HepG2 (cell line): Measurements from ENCODE around the gene CLDN4. TPM values are rescaled to one million over a fixed set of nuclear protein-coding genes. Genes with fewer than 3 reads are reported as not detected.

Source experiments
- AGO1 ChIP-seq: fragments of 200-400 bp; formaldehyde crosslinking; IDR thresholded peaks from 2 replicates; pipeline ENCODE4 v1.6.1; 2017; ENCODE audit warnings: mild to moderate bottlenecking, low read depth, low read length, moderate library complexity; ENCODE audit not compliant: poor library complexity, severe bottlenecking
- CENPBD1 ChIP-seq: sonication (generic); formaldehyde crosslinking; IDR thresholded peaks from 2 replicates; pipeline ENCODE4 v1.8.0; 2022; ENCODE audit warnings: missing genetic modification reagents, low read depth, mild to moderate bottlenecking, borderline replicate concordance
- CREB1 ChIP-seq, 2 experiments: fragments of 450-650 bp in 1 of 2; IDR thresholded peaks; 2 replicates each; pipeline ENCODE4 v1.6.1; 2016 to 2017; ENCODE audit warnings: control low read depth in 1 of 2, mild to moderate bottlenecking in 1 of 2, missing compliant biosample characterization in 1 of 2, missing genetic modification characterization in 1 of 2
- CREM ChIP-seq, 2 experiments: sonication (generic) in 1 of 2; formaldehyde crosslinking in 1 of 2; IDR thresholded peaks; 2 replicates each; pipeline versions ENCODE4 v1.4.0 to v1.6.1; 2016 to 2020; ENCODE audit warnings: antibody characterized with exemption in 1 of 2, mild to moderate bottlenecking in 1 of 2, missing genetic modification reagents in 1 of 2
- ELF1 ChIP-seq: sonication (generic); formaldehyde crosslinking; IDR thresholded peaks from 2 replicates; pipeline ENCODE4 v1.4.0; 2020; ENCODE audit warnings: missing genetic modification reagents
- EP300 ChIP-seq, 3 experiments: sonication (generic) in 1 of 3; formaldehyde crosslinking in 1 of 3; IDR thresholded peaks; 2 replicates each; pipeline versions ENCODE4 v1.5.1 to v1.6.1; 2011 to 2020; ENCODE audit warnings: low read depth in 2 of 3, low read length in 2 of 3, borderline replicate concordance in 1 of 3, improper control_type of control experiment in 1 of 3, mild to moderate bottlenecking in 1 of 3, missing genetic modification reagents in 1 of 3, moderate library complexity in 1 of 3
- FOXO1 ChIP-seq: sonication (generic); formaldehyde crosslinking; IDR thresholded peaks from 2 replicates; pipeline ENCODE4 v1.4.0; 2020; ENCODE audit warnings: missing genetic modification reagents
- HMGXB4 ChIP-seq, 2 experiments: sonication (generic) in 1 of 2; formaldehyde crosslinking in 1 of 2; IDR thresholded peaks; 2 replicates each; pipeline versions ENCODE4 v1.4.0 to v1.6.1; 2018 to 2020; ENCODE audit warnings: missing genetic modification reagents in 2 of 2, borderline replicate concordance in 1 of 2, low read depth in 1 of 2, mild to moderate bottlenecking in 1 of 2, missing biosample characterization in 1 of 2
- HNF4A ChIP-seq: sonication (generic); formaldehyde crosslinking; IDR thresholded peaks from 2 replicates; pipeline ENCODE4 v1.4.0; 2020; ENCODE audit warnings: missing genetic modification reagents
- KLF6 ChIP-seq: IDR thresholded peaks from 2 replicates; pipeline ENCODE4 v1.8.0; 2016; ENCODE audit warnings: missing biosample characterization, missing genetic modification reagents
- MBNL3 ChIP-seq: fragments of 250-450 bp; sonication (Bioruptor Pico); conservative IDR thresholded peaks from 2 replicates; pipeline ENCODE4 v1.8.0; 2022; ENCODE audit warnings: mild to moderate bottlenecking, inconsistent platforms
- NR2F6 ChIP-seq, 2 experiments: IDR thresholded peaks; 2 replicates each; pipeline ENCODE4 v1.6.1; 2016; ENCODE audit warnings: antibody characterized with exemption in 1 of 2, mild to moderate bottlenecking in 1 of 2
- PHF5A ChIP-seq: IDR thresholded peaks from one replicate; pipeline ENCODE4 v1.6.1; 2018; ENCODE audit warnings: low read depth, missing genetic modification reagents; ENCODE audit not compliant: unreplicated experiment
- POGZ ChIP-seq: sonication (generic); formaldehyde crosslinking; IDR thresholded peaks from 2 replicates; pipeline ENCODE4 v1.4.0; 2020; ENCODE audit warnings: mild to moderate bottlenecking, missing genetic modification reagents
- RXRB ChIP-seq: IDR thresholded peaks from 2 replicates; pipeline ENCODE4 v1.6.1; 2016; ENCODE audit warnings: borderline replicate concordance, missing genetic modification reagents, missing compliant biosample characterization
- SAP130 ChIP-seq: IDR thresholded peaks from 2 replicates; pipeline ENCODE4 v1.6.1; 2016; ENCODE audit warnings: low read depth
- SMAD1 ChIP-seq: sonication (generic); formaldehyde crosslinking; IDR thresholded peaks from 2 replicates; pipeline ENCODE4 v1.4.0; 2020; ENCODE audit warnings: missing genetic modification reagents, low read depth, mild to moderate bottlenecking, borderline replicate concordance
- TOE1 ChIP-seq: sonication (generic); formaldehyde crosslinking; IDR thresholded peaks from 2 replicates; pipeline ENCODE4 v1.4.0; 2020; ENCODE audit warnings: mild to moderate bottlenecking, missing genetic modification reagents
- ZBTB10 ChIP-seq: sonication (generic); formaldehyde crosslinking; IDR thresholded peaks from 2 replicates; pipeline ENCODE4 v1.4.0; 2020; ENCODE audit warnings: missing genetic modification reagents, borderline replicate concordance
- ZBTB8A ChIP-seq: sonication (generic); formaldehyde crosslinking; IDR thresholded peaks from 2 replicates; pipeline ENCODE4 v1.4.0; 2020; ENCODE audit warnings: mild to moderate bottlenecking, low read depth, missing genetic modification reagents, borderline replicate concordance
- ZNF24 ChIP-seq: fragments of 450-650 bp; IDR thresholded peaks from 2 replicates; pipeline ENCODE4 v1.6.1; 2017; ENCODE audit warnings: antibody characterized with exemption, mild to moderate bottlenecking
- ZNF317 ChIP-seq: sonication (generic); formaldehyde crosslinking; IDR thresholded peaks from 2 replicates; pipeline ENCODE4 v1.5.0; 2020; ENCODE audit warnings: mild to moderate bottlenecking, missing genetic modification reagents
- ZNF567 ChIP-seq: sonication (generic); formaldehyde crosslinking; IDR thresholded peaks from 2 replicates; pipeline ENCODE4 v1.8.1; 2023; ENCODE audit warnings: mild to moderate bottlenecking, missing genetic modification reagents, borderline replicate concordance
- polyA plus RNA-seq, 8 experiments: library from polyadenylated mRNA; depleted of rRNA in 3 of 8; stranded (reverse) in 7 of 8; unstranded in 1 of 8; fragments of >200 nt; fragmentation: Illumina TruSeq in 4 of 8; extraction: Trizol in 4 of 8; gene quantifications; 2 replicates each; pipeline versions ENCODE4 v1.2.1 to v1.2.3, GENCODE V29; 2011 to 2016; ENCODE audit warnings: low read depth in 4 of 8, missing spikeins in 1 of 8, mixed read lengths in 1 of 8; ENCODE audit not compliant: insufficient read depth in 1 of 8
- total RNA-seq, 5 experiments: library from RNA; depleted of rRNA; stranded (reverse); fragments of >200 nt; fragmentation: Illumina TruSeq; extraction: Trizol; gene quantifications; 2 replicates each; pipeline ENCODE4 v1.2.3, GENCODE V29; 2016; ENCODE audit warnings: low read depth in 1 of 5

The CLDN4 gene
- total and polyA plus RNA-seq, 2 of the 13 experiments (the other 11 are each of a cell fraction or from before 2014, with no cell fraction given) = 28.2 to 35.7 TPM

- TF ChIP-seq EP300 (IDR thresholded peaks at IDR 0.05; ENCODE audit: low read depth in 2 of 2, low read length in 2 of 2) (0 out of 4 replicates have a peak, but pooled peaks of 1 of the 2 experiments have one; percentile 37), EP300 (CRISPR knock-in tag; IDR thresholded peaks at IDR 0.05; ENCODE audit: borderline replicate concordance) (no peak), SMAD1 (0 out of 2 replicates have a peak, but pooled peaks have one; percentile 21), ZBTB8A (CRISPR knock-in tag) (no peak), CREB1 (IDR thresholded peaks at IDR 0.05) (no peak), CREB1 (CRISPR knock-in tag; IDR thresholded peaks at IDR 0.05) (no peak), ZNF317 (CRISPR knock-in tag) (peak; percentile 95), HNF4A (CRISPR knock-in tag) (peak; percentile 81), ZNF24 (no peak), CENPBD1 (CRISPR knock-in tag) (no peak), AGO1 (no peak), FOXO1 (CRISPR knock-in tag) (peak; percentile 50), SAP130 (CRISPR knock-in tag) (peak; percentile 37), HMGXB4 (CRISPR knock-in tag; IDR thresholded peaks at IDR 0.05; ENCODE audit: borderline replicate concordance in 1 of 2, low read depth in 1 of 2) (peak in 1 of 2 experiments; percentile 35; a peak in 1 of 4 replicates), ZNF567 (0 out of 2 replicates have a peak, but pooled peaks have one; percentile 2), ZBTB10 (CRISPR knock-in tag) (peak; percentile 41; the same call in 1 of the 2 replicates), POGZ (no peak), MBNL3 (CRISPR knock-in tag) (no peak), NR2F6 (IDR thresholded peaks at IDR 0.05) (no peak), NR2F6 (CRISPR knock-in tag; IDR thresholded peaks at IDR 0.05) (0 out of 2 replicates have a peak, but pooled peaks have one; percentile 4), TOE1 (CRISPR knock-in tag) (no peak), KLF6 (no peak), PHF5A (CRISPR knock-in tag) (peak; percentile 21), RXRB (CRISPR knock-in tag) (peak; percentile 51; the same call in 1 of the 2 replicates), CREM (IDR thresholded peaks at IDR 0.05) (peak; percentile 45; the same call in 1 of the 2 replicates), CREM (CRISPR knock-in tag; IDR thresholded peaks at IDR 0.05) (no peak), ELF1 (CRISPR knock-in tag) (no peak)
Observed at GRCh38 chr7:73829921-73830680, 695 bp upstream of the CLDN4 start (continued).
